Type B pancreatic cell (in vitro differentiated cells): ENCODE data around the gene MAPKBP1. TPM values are rescaled to one million over a fixed set of nuclear protein-coding genes. Genes with fewer than 3 reads are reported as not detected.

ENCODE experiments used
- DNase-seq: peaks from one replicate; pipeline ENCODE4 v3.0.0; 2021; ENCODE audit warnings: mixed read lengths; ENCODE audit not compliant: unreplicated experiment; ENCODE audit errors: extremely low spot score
- H3K27ac Mint-ChIP-seq: 2 replicates; pipeline ENCODE4 v1.8.0; 2021; ENCODE audit warnings: mild to moderate bottlenecking, mixed read lengths
- H3K27me3 Mint-ChIP-seq: 2 replicates; pipeline ENCODE4 v1.8.0; 2021; ENCODE audit warnings: mixed read lengths
- H3K36me3 Mint-ChIP-seq: 2 replicates; pipeline ENCODE4 v1.8.0; 2021; ENCODE audit warnings: mixed read lengths
- H3K4me1 Mint-ChIP-seq: one replicate; pipeline ENCODE4 v1.8.0; 2021; ENCODE audit warnings: mixed read lengths; ENCODE audit not compliant: unreplicated experiment
- H3K4me3 Mint-ChIP-seq: 2 replicates; pipeline ENCODE4 v1.8.0; 2021; ENCODE audit warnings: mild to moderate bottlenecking, mixed read lengths
- H3K9me3 Mint-ChIP-seq: 2 replicates; pipeline ENCODE4 v1.8.0; 2021; ENCODE audit warnings: mixed read lengths
- CTCF ChIP-seq: fragments of 200-600 bp; sonication (generic); conservative IDR thresholded peaks from 2 replicates; pipeline ENCODE4 v1.5.0; 2021; ENCODE audit warnings: antibody characterized with exemption, mild to moderate bottlenecking
- total RNA-seq: library from RNA; stranded (reverse); gene quantifications from 2 replicates; pipeline ENCODE4 v1.2.1, GENCODE V29; 2021; ENCODE audit warnings: low replicate concordance

MAPKBP1 gene
- total RNA-seq, 1 donor from 2014 or later = 34.8 TPM

GRCh38 chr15:41788262-41788661 is 14.0 kb downstream of the MAPKBP1 start:
- Mint-ChIP-seq H3K36me3 (peaks cover 6% of the 10 kb centered on the region), H3K27me3 (no peaks in the 10 kb centered on the region), H3K27ac (peak overlapping the region; percentile 6), H3K9me3 (no peaks in the 10 kb centered on the region), H3K4me3 (no peak overlapping the region), H3K4me1 (peaks cover 41% of the 10 kb centered on the region)
- TF ChIP-seq CTCF = no peak
- DNase-seq = no peak

- Mint-ChIP-seq H3K36me3 (peaks cover 3% of the 10 kb centered on the region), H3K9me3 (no peaks in the 10 kb centered on the region), H3K4me1 (peaks cover 41% of the 10 kb centered on the region), H3K27ac (peak overlapping the region; percentile 6), H3K4me3 (peak overlapping the region; percentile 5), H3K27me3 (no peaks in the 10 kb centered on the region)
- no peak for DNase-seq
- TF ChIP-seq CTCF = no peak
These were observed 15.0 kb downstream of the MAPKBP1 start for GRCh38 chr15:41789236-41789635.

GRCh38 chr15:41789662-41790061 is 15.4 kb downstream of the MAPKBP1 start:
- no peak for DNase-seq
- H3K27me3 Mint-ChIP-seq = no peaks in the 10 kb centered on the region
- TF ChIP-seq CTCF = no peak
- H3K4me1 Mint-ChIP-seq = peaks cover 41% of the 10 kb centered on the region
- H3K36me3 Mint-ChIP-seq = peaks cover 3% of the 10 kb centered on the region
- H3K4me3 Mint-ChIP-seq = peak overlapping the region; percentile 5
- H3K27ac Mint-ChIP-seq = peak overlapping the region; percentile 6
- H3K9me3 Mint-ChIP-seq = no peaks in the 10 kb centered on the region

- no peak overlapping the region for H3K27ac Mint-ChIP-seq
- H3K27me3 Mint-ChIP-seq = no peaks in the 10 kb centered on the region
- no peak overlapping the region for H3K4me3 Mint-ChIP-seq
- no peaks in the 10 kb centered on the region for H3K9me3 Mint-ChIP-seq
- no peak for DNase-seq
- peaks cover 42% of the 10 kb centered on the region for H3K4me1 Mint-ChIP-seq
- H3K36me3 Mint-ChIP-seq = peaks cover 5% of the 10 kb centered on the region
- no peak for TF ChIP-seq CTCF
These were observed 15.9 kb downstream of the MAPKBP1 start for GRCh38 chr15:41790169-41790568.

- no peak for TF ChIP-seq CTCF
- no peaks in the 10 kb centered on the region for H3K27me3 Mint-ChIP-seq
- DNase-seq = no peak
- no peaks in the 10 kb centered on the region for H3K9me3 Mint-ChIP-seq
- H3K4me1 Mint-ChIP-seq = peaks cover 47% of the 10 kb centered on the region
- H3K36me3 Mint-ChIP-seq = peaks cover 3% of the 10 kb centered on the region
- peak overlapping the region; percentile 42 for H3K4me3 Mint-ChIP-seq
- peak overlapping the region; percentile 41 for H3K27ac Mint-ChIP-seq
These were observed 16.7 kb downstream of the MAPKBP1 start for GRCh38 chr15:41790756-41791546.
